Parathyroid adenoma (tissue), 2 donors: ENCODE data around the gene FSTL4.

Experiments used
- H2AFZ ChIP-seq: fragments of 300-600 bp; sonication (generic); one replicate; pipeline ENCODE4 v1.7.0; 2017; ENCODE audit warnings: antibody characterized with exemption, mild to moderate bottlenecking
- H3K27ac ChIP-seq: fragments of 300-600 bp; sonication (generic); one replicate; pipeline ENCODE4 v1.7.0; 2017
- H3K27me3 ChIP-seq: fragments of 300-600 bp; sonication (generic); one replicate; pipeline ENCODE4 v1.7.0; 2017; ENCODE audit warnings: low read length; ENCODE audit not compliant: control insufficient read depth, insufficient read depth
- H3K36me3 ChIP-seq: fragments of 300-600 bp; sonication (generic); one replicate; pipeline ENCODE4 v1.7.0; 2017; ENCODE audit warnings: low read length; ENCODE audit not compliant: control insufficient read depth, insufficient read depth
- H3K4me1 ChIP-seq: fragments of 300-600 bp; sonication (generic); one replicate; pipeline ENCODE4 v1.7.0; 2017; ENCODE audit warnings: control low read depth
- H3K4me2 ChIP-seq: fragments of 300-600 bp; sonication (generic); one replicate; pipeline ENCODE4 v1.7.0; 2017; ENCODE audit warnings: low read length
- H3K4me3 ChIP-seq: fragments of 300-600 bp; sonication (generic); one replicate; pipeline ENCODE4 v1.7.0; 2017; ENCODE audit warnings: low read depth, low read length
- H3K79me2 ChIP-seq: fragments of 300-600 bp; sonication (generic); one replicate; pipeline ENCODE4 v1.7.0; 2017; ENCODE audit warnings: control low read depth
- H3K9ac ChIP-seq: fragments of 300-600 bp; sonication (generic); one replicate; pipeline ENCODE4 v1.7.0; 2017; ENCODE audit warnings: mild to moderate bottlenecking
- H3K9me3 ChIP-seq: fragments of 300-600 bp; sonication (generic); one replicate; pipeline ENCODE4 v1.7.0; 2017; ENCODE audit warnings: low read length; ENCODE audit not compliant: control insufficient read depth
- TF ChIP-seq, protein P1 (sequence below): fragments of 300-600 bp; sonication (generic); IDR thresholded peaks from one replicate; pipeline ENCODE4 v1.7.0; 2017; ENCODE audit warnings: antibody characterized with exemption, mild to moderate bottlenecking
- donor health status: primary hyperparathyroidism.

Gene FSTL4

DNA sequence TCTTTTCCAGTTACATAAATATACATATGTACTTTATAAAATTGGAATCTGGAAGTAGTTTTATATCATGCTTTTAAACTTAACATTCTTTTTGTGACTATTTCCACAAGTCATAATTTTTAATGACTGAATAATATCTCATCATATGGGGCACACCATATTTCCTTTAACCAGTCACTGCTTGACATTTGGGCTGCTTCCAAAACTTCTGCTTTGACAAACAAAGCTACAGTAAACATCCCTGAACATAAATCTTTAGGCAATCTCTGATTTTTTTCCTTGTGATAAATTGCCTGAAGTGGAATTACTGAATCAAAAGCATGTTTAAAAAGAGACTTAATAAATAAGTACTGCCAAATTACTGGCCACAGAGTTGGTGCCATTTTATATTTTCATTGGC is 178.0 kb downstream of the FSTL4 start:
- H3K27ac ChIP-seq = no peak overlapping the region
- no peak overlapping the region for H2AFZ ChIP-seq

DNA sequence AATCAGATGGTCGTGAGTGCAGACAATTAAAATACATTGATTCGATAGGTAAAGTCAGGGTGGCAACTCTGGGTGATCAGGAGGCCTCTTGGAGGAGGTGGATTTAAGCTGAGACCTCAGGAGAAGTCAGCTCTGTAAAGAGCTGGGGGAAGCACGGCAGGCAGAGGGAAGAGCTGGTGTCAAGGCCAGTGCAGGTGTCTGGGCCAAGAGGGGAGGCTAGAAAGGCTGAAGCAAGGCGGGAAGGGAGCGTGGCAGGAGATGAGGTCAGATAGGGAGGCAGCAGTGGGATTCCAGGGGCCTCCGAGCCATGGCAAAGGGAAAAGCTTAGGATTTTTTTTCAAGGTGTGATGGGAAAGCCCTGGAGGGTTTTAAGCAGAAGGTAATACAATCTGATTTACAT is 178.7 kb downstream of the FSTL4 start:
- Histone ChIP-seq H3K9ac (no peak overlapping the region), H3K79me2 (no peaks in the 10 kb centered on the region), H3K4me2 (no peak overlapping the region), H2AFZ (no peak overlapping the region), H3K36me3 (no peaks in the 10 kb centered on the region), H3K4me3 (no peak overlapping the region), H3K27ac (no peak overlapping the region), H3K4me1 (no peaks in the 10 kb centered on the region), H3K27me3 (no peaks in the 10 kb centered on the region), H3K9me3 (no peaks in the 10 kb centered on the region)
- TF ChIP-seq, protein P1, sequence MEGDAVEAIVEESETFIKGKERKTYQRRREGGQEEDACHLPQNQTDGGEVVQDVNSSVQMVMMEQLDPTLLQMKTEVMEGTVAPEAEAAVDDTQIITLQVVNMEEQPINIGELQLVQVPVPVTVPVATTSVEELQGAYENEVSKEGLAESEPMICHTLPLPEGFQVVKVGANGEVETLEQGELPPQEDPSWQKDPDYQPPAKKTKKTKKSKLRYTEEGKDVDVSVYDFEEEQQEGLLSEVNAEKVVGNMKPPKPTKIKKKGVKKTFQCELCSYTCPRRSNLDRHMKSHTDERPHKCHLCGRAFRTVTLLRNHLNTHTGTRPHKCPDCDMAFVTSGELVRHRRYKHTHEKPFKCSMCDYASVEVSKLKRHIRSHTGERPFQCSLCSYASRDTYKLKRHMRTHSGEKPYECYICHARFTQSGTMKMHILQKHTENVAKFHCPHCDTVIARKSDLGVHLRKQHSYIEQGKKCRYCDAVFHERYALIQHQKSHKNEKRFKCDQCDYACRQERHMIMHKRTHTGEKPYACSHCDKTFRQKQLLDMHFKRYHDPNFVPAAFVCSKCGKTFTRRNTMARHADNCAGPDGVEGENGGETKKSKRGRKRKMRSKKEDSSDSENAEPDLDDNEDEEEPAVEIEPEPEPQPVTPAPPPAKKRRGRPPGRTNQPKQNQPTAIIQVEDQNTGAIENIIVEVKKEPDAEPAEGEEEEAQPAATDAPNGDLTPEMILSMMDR = no peak

More for the DNA sequence above, 178.0 kb downstream of the FSTL4 start:
- TF ChIP-seq, protein P1 = no peak
- Histone ChIP-seq H3K36me3 (no peaks in the 10 kb centered on the region), H3K4me2 (no peak overlapping the region), H3K9me3 (no peaks in the 10 kb centered on the region), H3K79me2 (no peaks in the 10 kb centered on the region), H3K4me1 (no peaks in the 10 kb centered on the region), H3K27me3 (no peaks in the 10 kb centered on the region), H3K9ac (no peak overlapping the region), H3K4me3 (no peak overlapping the region)

- Histone ChIP-seq H3K27me3 (no peaks in the 10 kb centered on the region), H3K27ac (no peak overlapping the region), H3K9ac (no peak overlapping the region), H3K36me3 (no peaks in the 10 kb centered on the region), H3K9me3 (no peaks in the 10 kb centered on the region), H3K4me1 (no peaks in the 10 kb centered on the region), H3K4me3 (no peak overlapping the region), H2AFZ (no peak overlapping the region), H3K79me2 (no peaks in the 10 kb centered on the region), H3K4me2 (no peak overlapping the region)
- TF ChIP-seq, protein P1 = no peak
Observed at GRCh38 chr5:133432956-133433532, 179.3 kb downstream of the FSTL4 start.

GRCh38 chr5:133431326-133431865 is 180.9 kb downstream of the FSTL4 start:
- Histone ChIP-seq H3K79me2 (no peaks in the 10 kb centered on the region), H2AFZ (no peak overlapping the region), H3K36me3 (no peaks in the 10 kb centered on the region), H3K27ac (no peak overlapping the region), H3K9ac (no peak overlapping the region), H3K4me1 (no peaks in the 10 kb centered on the region), H3K27me3 (no peaks in the 10 kb centered on the region), H3K9me3 (no peaks in the 10 kb centered on the region), H3K4me2 (no peak overlapping the region), H3K4me3 (no peak overlapping the region)
- TF ChIP-seq, protein P1 = no peak

- Histone ChIP-seq H3K27me3 (no peaks in the 10 kb centered on the region), H3K36me3 (no peaks in the 10 kb centered on the region), H2AFZ (no peak overlapping the region), H3K27ac (no peak overlapping the region), H3K4me2 (no peak overlapping the region), H3K4me3 (no peak overlapping the region), H3K4me1 (no peaks in the 10 kb centered on the region), H3K79me2 (no peaks in the 10 kb centered on the region), H3K9me3 (no peaks in the 10 kb centered on the region), H3K9ac (no peak overlapping the region)
- TF ChIP-seq, protein P1 = no peak
Observed at GRCh38 chr5:133430095-133430494, 182.2 kb downstream of the FSTL4 start.
